Psoas muscle (tissue), 8 donors: ENCODE results near the gene SUGP2. TPM values are rescaled to one million over a fixed set of nuclear protein-coding genes. Genes with fewer than 3 reads are reported as not detected.

Source experiments
- ATAC-seq, 4 donors: fragments of 200-7000 bp; cut with Tn5 transposase; one replicate each; pipeline ENCODE4 v1.9.1; 2020; ENCODE audit warnings: moderate library complexity in 3 of 4, mild to moderate bottlenecking in 2 of 4
- DNase-seq, 2 donors: peaks; one replicate each; pipeline ENCODE4 v3.0.0-alpha.2; 2020
- H3K27ac ChIP-seq: fragments of 200-600 bp; one replicate; pipeline ENCODE4 v1.8.0; 2022
- H3K27me3 ChIP-seq, 3 donors: fragments of 200-600 bp in 1 of 3; one replicate each; pipeline versions ENCODE4 v1.6.1 to v1.8.0; 2013 to 2022; ENCODE audit warnings: low read length in 2 of 3, mild to moderate bottlenecking in 2 of 3, moderate library complexity in 1 of 3; ENCODE audit not compliant: insufficient read depth in 3 of 3
- H3K36me3 ChIP-seq, 2 donors: fragments of 200-600 bp in 1 of 2; one replicate each; pipeline versions ENCODE4 v1.6.1 to v1.8.0; 2013 to 2022; ENCODE audit warnings: low read depth in 1 of 2, mild to moderate bottlenecking in 1 of 2, moderate library complexity in 1 of 2; ENCODE audit not compliant: insufficient read depth in 1 of 2
- H3K4me1 ChIP-seq: fragments of 200-600 bp; one replicate; pipeline ENCODE4 v1.8.0; 2022
- H3K4me3 ChIP-seq: fragments of 200-600 bp; one replicate; pipeline ENCODE4 v1.8.0; 2022; ENCODE audit warnings: mild to moderate bottlenecking
- H3K9me3 ChIP-seq: fragments of 200-600 bp; one replicate; pipeline ENCODE4 v1.8.0; 2022
- WGBS, 3 donors: extraction: QIAGEN DNeasy Blood & Tissue Kit; methylation state at CpG; one replicate each; pipeline versions ENCODE4 v1.1.6 to v1.1.7; 2013; 5-methylcytosine and 5-hydroxymethylcytosine counted together
- intact Hi-C, 2 donors: fragments of 100-400 bp; cut with DNase I; formaldehyde crosslinking; loops; one replicate each; pipeline versions ENCODE4 v1.11.0 to v1.14.2; 2022
- polyA plus RNA-seq, 3 donors: library from polyadenylated mRNA; stranded (reverse); fragments of 200-250 nt; gene quantifications; one replicate each; pipeline ENCODE4 v1.2.3, GENCODE V29; 2013
- total RNA-seq, 4 donors: library from RNA; stranded (reverse); fragmentation: NEBNext Ultra II Directional in 2 of 4; extraction: Animal tissue kit (Norgen Biotek cat#: 25700) in 2 of 4; gene quantifications; one replicate each; pipeline versions ENCODE4 v1.2.1 to v1.2.4, GENCODE V29; 2021 to 2023
- TF ChIP-seq, protein P1 (sequence below): fragments of 200-600 bp; IDR thresholded peaks from one replicate; pipeline ENCODE4 v1.8.0; 2022; ENCODE audit warnings: antibody characterized with exemption
- donor health status: healthy with polysubstance abuse.
- donor health status: DM: no; HTN: no; CAD: no; lungs with moderate emphysema.
- donor health status: Bipolar disorder and iron deficiency.
- donor health status: healthy.
- donor health status: DM: yes; HTN: yes; CAD: no.
- donor health status: DM: no; HTN: no; CAD: no.
- donor health status: DM: no; HTN: no; CAD: no.
- donor health status: DM: yes; HTN: yes; CAD: no.

The SUGP2 gene
- total and polyA plus RNA-seq, 7 donors = 31.8 to 53.3 (median 43.9) TPM

DNA sequence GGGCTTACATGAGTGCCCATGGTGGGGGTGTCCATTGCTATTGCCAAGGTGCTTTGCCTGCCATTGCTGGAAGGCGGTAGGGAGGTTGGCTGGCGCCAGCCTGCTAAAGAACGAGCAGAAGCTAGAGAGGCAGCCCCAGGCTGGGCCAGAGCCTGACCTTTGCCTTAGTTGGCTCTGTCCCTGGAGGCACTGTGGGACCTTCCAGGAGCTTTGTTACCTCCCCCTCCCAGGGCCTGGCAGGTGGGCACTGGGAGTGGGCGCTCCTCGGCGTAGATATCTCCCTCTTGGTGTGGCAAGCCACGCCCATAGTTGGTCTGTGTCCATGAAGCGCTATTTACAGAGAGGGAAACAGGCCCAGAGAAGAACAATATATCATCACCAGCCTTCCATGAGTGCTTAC is 28.2 kb upstream of the SUGP2 start:
- WGBS, 3 donors = 18 to 37% (median 34%) methylated on average over 8 of the region's 8 CpGs

DNA sequence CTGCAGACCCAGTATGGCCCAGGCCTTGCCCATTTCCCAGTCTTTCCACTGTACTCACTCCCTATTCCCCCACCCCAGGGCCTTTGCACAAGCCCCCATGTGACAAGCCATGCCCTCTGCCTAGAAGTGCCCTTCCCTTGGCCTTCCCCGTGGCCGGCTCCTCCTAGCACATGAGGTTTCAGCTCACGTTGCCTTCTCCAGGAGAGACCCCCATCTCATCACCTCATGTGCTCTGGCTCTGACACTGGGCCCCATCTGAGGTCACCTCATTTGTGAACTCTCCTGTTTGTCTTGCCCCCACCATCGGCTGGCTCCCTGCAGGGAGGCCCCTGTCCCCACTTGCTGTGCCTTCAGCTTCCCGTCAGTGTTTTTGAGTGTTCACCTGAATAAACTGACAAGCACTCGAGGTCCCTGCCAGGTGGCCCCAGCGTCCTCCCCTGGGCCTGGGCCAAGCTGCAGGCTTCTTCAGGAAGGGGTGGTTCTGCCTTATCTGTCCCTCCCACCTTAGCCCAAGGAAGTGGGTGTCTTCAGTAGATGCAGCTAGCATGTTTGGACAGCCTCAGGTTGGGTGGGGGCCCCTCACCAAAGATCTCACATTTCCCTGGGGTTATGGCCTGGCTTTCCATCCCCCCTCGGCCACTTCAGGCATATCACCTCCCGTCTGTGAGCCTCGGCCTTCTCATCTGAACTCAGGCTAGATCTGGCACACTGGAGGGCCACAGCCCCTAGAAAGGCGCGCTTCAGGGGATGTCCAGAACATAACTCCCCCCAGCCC is 26.7 kb upstream of the SUGP2 start:
- Histone ChIP-seq H3K27me3 (no peaks in the 10 kb centered on the region), H3K36me3 (peaks cover 6 to 29% of the 10 kb centered on the region in 2 donors), H3K4me3 (no peak overlapping the region), H3K4me1 (peaks cover 41% of the 10 kb centered on the region), H3K27ac (peak overlapping the region; percentile 65), H3K9me3 (no peaks in the 10 kb centered on the region)
- no peak for ATAC-seq
- TF ChIP-seq, protein P1, sequence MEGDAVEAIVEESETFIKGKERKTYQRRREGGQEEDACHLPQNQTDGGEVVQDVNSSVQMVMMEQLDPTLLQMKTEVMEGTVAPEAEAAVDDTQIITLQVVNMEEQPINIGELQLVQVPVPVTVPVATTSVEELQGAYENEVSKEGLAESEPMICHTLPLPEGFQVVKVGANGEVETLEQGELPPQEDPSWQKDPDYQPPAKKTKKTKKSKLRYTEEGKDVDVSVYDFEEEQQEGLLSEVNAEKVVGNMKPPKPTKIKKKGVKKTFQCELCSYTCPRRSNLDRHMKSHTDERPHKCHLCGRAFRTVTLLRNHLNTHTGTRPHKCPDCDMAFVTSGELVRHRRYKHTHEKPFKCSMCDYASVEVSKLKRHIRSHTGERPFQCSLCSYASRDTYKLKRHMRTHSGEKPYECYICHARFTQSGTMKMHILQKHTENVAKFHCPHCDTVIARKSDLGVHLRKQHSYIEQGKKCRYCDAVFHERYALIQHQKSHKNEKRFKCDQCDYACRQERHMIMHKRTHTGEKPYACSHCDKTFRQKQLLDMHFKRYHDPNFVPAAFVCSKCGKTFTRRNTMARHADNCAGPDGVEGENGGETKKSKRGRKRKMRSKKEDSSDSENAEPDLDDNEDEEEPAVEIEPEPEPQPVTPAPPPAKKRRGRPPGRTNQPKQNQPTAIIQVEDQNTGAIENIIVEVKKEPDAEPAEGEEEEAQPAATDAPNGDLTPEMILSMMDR = no peak
- no peak for DNase-seq
- intact Hi-C loops = loop anchor here (5.0 to 10.0 kb wide), 2 partner anchors 47 to 115 kb away; partner anchors contain the start of gene MEF2B (in 1 of the 2)
- WGBS, 3 donors = 65 to 74% (median 68%) methylated on average over 12 of the region's 12 CpGs

More for the DNA sequence above, 28.2 kb upstream of the SUGP2 start:
- H3K4me1 ChIP-seq = peaks cover 44% of the 10 kb centered on the region
- H3K9me3 ChIP-seq = no peaks in the 10 kb centered on the region
- no peak overlapping the region for H3K4me3 ChIP-seq
- peaks cover 3 to 15% of the 10 kb centered on the region in 2 donors for H3K36me3 ChIP-seq
- no peaks in the 10 kb centered on the region for H3K27me3 ChIP-seq
- intact Hi-C loops = no loop called here
- peak; percentile 46 to 79 for DNase-seq
- TF ChIP-seq, protein P1 = no peak
- ATAC-seq = peak; percentile 19 to 48 (median 32)
- peak overlapping the region; percentile 78 for H3K27ac ChIP-seq

DNA sequence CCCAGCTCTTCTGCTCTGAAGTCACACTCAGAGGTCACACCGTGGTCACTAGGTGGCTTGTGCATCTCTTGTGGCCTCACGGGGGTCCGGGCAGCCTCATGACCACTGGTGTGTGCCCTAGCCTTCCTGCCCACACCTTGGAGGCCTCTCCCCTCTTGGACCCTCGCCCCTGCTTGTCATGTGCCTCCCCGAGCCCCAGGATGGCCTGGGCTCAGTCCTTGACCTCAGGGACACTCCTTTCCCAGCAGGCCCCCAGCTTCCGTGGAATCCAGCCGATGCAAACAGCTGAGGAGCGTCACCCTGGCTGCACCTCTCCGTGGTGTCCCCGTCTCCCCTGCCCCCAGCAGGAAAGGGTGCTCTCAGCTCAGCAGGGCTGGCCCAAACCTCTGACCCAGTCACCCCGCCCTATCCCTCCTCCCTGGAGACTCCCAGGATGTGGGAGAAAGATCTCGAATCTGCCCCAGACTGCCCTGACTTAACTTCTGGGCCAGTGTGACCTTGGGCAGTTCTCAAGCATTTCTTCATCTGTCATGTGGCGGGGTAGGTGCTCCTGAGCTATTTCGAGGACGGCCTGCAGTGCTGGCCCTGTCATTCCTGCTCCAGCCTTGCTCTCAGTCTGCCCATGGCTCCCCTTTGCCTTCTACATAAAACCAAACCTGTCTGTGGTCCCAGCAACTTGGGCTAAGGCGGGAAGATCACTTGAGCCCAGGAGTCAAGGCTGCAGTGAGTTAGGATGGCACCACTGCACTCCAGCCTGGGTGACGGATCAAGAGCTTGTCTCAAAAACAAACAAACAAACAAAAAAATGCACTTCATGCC is 25.9 kb upstream of the SUGP2 start:
- 49 to 65% (median 51%) methylated on average over 17 of the region's 17 CpGs for WGBS, 3 donors
- H3K27me3 ChIP-seq = no peaks in the 10 kb centered on the region
- intact Hi-C loops = loop anchor here (5.0 to 10.0 kb wide), 2 partner anchors 48 to 116 kb away; partner anchors contain the start of gene MEF2B (in 1 of the 2)
- DNase-seq (no peak), ATAC-seq (peak in 1 of 4 donors; percentile 19)
- H3K9me3 ChIP-seq = no peaks in the 10 kb centered on the region
- H3K4me3 ChIP-seq = no peak overlapping the region
- peaks cover 6 to 37% of the 10 kb centered on the region in 2 donors for H3K36me3 ChIP-seq
- TF ChIP-seq, protein P1 = no peak
- peaks cover 41% of the 10 kb centered on the region for H3K4me1 ChIP-seq
- peak overlapping the region; percentile 65 for H3K27ac ChIP-seq

DNA sequence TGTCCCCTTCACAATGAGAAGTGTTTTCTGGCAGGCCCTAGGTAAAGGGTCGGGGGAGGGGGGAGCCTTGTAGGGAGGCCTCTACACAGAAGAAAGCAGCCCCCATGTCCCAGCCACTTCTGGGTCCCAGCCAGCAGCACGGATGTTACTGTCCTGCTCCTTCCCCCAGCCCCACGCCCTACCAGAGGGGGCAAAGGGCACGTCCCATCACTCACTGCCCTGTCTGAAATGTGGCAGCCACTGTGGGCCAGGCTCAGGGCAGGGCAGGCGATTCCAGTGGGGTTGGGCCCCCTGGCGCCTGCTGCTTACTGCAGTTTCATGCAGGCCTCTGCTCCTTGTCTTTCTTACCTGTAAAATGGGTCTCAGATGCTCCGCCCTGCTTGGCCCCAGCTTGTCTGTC is 24.4 kb upstream of the SUGP2 start:
- Histone ChIP-seq H3K4me1 (peaks cover 34% of the 10 kb centered on the region), H3K4me3 (no peak overlapping the region), H3K36me3 (peaks cover 6 to 46% of the 10 kb centered on the region in 2 donors), H3K27ac (no peak overlapping the region), H3K9me3 (no peaks in the 10 kb centered on the region), H3K27me3 (no peaks in the 10 kb centered on the region)
- intact Hi-C loops = loop anchor here (2.0 to 10.0 kb wide), 3 partner anchors 50 to 117 kb away; partner anchors contain the start of genes MEF2B (in 1 of the 2) and TMEM161A (in 1 of the 2)
- WGBS, 3 donors = 83 to 87% (median 86%) methylated on average over 7 of the region's 7 CpGs
- ATAC-seq (no peak), DNase-seq (no peak)
- TF ChIP-seq, protein P1 = no peak
